CD4-positive, alpha-beta T cell (primary cell): ENCODE data around the gene COL20A1. TPM values are rescaled to one million over a fixed set of nuclear protein-coding genes. Genes with fewer than 3 reads are reported as not detected.

Experiments used
- ATAC-seq: fragments of 200-7000 bp; cut with Tn5 transposase; one replicate; pipeline ENCODE4 v1.10.0; 2022; ENCODE audit warnings: mild to moderate bottlenecking; ENCODE audit not compliant: poor library complexity
- CTCF ChIA-PET: fragments of 350-600 bp; sonication (Branson Sonifier 250); formaldehyde crosslinking; loops from one replicate; lab custom pipeline; 2021; ENCODE audit warnings: antibody characterized with exemption, inconsistent platforms; lab: Charles Lee
- POLR2A ChIA-PET: fragments of 350-600 bp; sonication (Branson Sonifier 250); formaldehyde crosslinking; loops from one replicate; lab custom pipeline; 2021; ENCODE audit warnings: antibody characterized with exemption, inconsistent platforms; lab: Charles Lee
- DNase-seq, 14 experiments: peaks; one replicate each; pipeline ENCODE4 v3.0.0-alpha.2; 2013 to 2020; ENCODE audit warnings: mixed read lengths in 2 of 14
- H3K27ac ChIP-seq, 2 donors: one replicate each; pipeline versions ENCODE4 v1.5.1 to v1.7.0; 2013; ENCODE audit warnings: low read length in 2 of 2, low read depth in 1 of 2, mild to moderate bottlenecking in 1 of 2
- H3K27me3 ChIP-seq, 2 experiments: 1 replicate in 1 of 2; 2 replicates in 1 of 2; pipeline versions ENCODE4 v1.6.1 to v1.7.0; 2013; ENCODE audit warnings: low read length in 2 of 2, control low read depth in 1 of 2, mild to moderate bottlenecking in 1 of 2, moderate library complexity in 1 of 2; ENCODE audit not compliant: insufficient read depth in 2 of 2, control insufficient read depth in 1 of 2
- H3K36me3 ChIP-seq: one replicate; pipeline ENCODE4 v1.6.1; 2013; ENCODE audit warnings: low read length, control low read depth; ENCODE audit not compliant: insufficient read depth
- H3K4me1 ChIP-seq: one replicate; pipeline ENCODE4 v1.6.1; 2013; ENCODE audit warnings: low read length, control low read depth; ENCODE audit not compliant: insufficient read depth
- H3K4me3 ChIP-seq: one replicate; pipeline ENCODE4 v1.5.1; 2013; ENCODE audit warnings: mild to moderate bottlenecking, low read length, moderate library complexity
- H3K9me3 ChIP-seq, 2 experiments: 1 replicate in 1 of 2; 2 replicates in 1 of 2; pipeline versions ENCODE4 v1.6.1 to v1.7.0; 2013; ENCODE audit warnings: low read length in 2 of 2, mild to moderate bottlenecking in 2 of 2, control low read depth in 1 of 2, moderate library complexity in 1 of 2; ENCODE audit not compliant: control insufficient read depth in 1 of 2, insufficient read depth in 1 of 2
- H3K27ac Mint-ChIP-seq: one replicate; pipeline ENCODE4 v1.8.0; 2020; ENCODE audit warnings: mixed read lengths
- H3K27me3 Mint-ChIP-seq: one replicate; pipeline ENCODE4 v1.8.0; 2021; ENCODE audit warnings: mixed read lengths
- H3K36me3 Mint-ChIP-seq: one replicate; pipeline ENCODE4 v1.8.0; 2021; ENCODE audit warnings: low read depth, mixed read lengths
- H3K4me1 Mint-ChIP-seq: one replicate; pipeline ENCODE4 v1.8.0; 2021; ENCODE audit warnings: low read depth, mixed read lengths
- H3K4me3 Mint-ChIP-seq: one replicate; pipeline ENCODE4 v1.8.0; 2020; ENCODE audit warnings: mild to moderate bottlenecking, mixed read lengths
- H3K9me3 Mint-ChIP-seq: one replicate; pipeline ENCODE4 v1.8.0; 2020; ENCODE audit warnings: mixed read lengths
- intact Hi-C, 2 experiments: fragments of 100-400 bp; cut with DNase I in 1 of 2; cut with micrococcal nuclease in 1 of 2; formaldehyde crosslinking; loops; one replicate each; pipeline versions ENCODE4 v1.15.1 to v1.9.0; 2023 to 2025; cut with DNase I, micrococcal nuclease
- total RNA-seq, 174 experiments: library from RNA in 2 of 174; stranded (reverse) in 2 of 174; gene quantifications; one replicate each; pipeline ENCODE4 v1.2.3 and lab custom pipeline; 2021 to 2026
- TF ChIP-seq, protein P1 (sequence below): fragments of 200-600 bp; IDR thresholded peaks from one replicate; pipeline ENCODE4 v1.8.0; 2022; ENCODE audit warnings: antibody characterized with exemption, mild to moderate bottlenecking

The COL20A1 gene
- total RNA-seq, 2 experiments from 2014 or later = 0.03 TPM; not detected in 1

DNA sequence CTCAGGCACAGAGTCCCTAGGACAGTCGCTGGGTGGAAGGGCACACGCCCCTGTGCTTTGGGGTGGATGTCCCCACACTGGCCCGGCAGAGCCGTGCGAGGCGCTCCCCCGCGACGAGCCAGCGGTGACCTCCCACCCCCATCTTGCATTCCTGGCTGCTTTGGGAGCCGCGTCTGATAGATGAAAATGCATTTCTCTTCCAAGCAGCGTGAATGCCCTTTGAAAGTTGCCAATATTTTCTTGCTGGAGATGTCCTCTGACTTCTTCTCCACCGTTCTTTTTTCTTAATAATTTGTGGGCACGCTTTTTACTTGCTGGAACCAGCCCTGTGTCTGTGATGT lies 29.9 kb downstream of the COL20A1 start:
- POLR2A ChIA-PET = no interaction called here
- TF ChIP-seq, protein P1, sequence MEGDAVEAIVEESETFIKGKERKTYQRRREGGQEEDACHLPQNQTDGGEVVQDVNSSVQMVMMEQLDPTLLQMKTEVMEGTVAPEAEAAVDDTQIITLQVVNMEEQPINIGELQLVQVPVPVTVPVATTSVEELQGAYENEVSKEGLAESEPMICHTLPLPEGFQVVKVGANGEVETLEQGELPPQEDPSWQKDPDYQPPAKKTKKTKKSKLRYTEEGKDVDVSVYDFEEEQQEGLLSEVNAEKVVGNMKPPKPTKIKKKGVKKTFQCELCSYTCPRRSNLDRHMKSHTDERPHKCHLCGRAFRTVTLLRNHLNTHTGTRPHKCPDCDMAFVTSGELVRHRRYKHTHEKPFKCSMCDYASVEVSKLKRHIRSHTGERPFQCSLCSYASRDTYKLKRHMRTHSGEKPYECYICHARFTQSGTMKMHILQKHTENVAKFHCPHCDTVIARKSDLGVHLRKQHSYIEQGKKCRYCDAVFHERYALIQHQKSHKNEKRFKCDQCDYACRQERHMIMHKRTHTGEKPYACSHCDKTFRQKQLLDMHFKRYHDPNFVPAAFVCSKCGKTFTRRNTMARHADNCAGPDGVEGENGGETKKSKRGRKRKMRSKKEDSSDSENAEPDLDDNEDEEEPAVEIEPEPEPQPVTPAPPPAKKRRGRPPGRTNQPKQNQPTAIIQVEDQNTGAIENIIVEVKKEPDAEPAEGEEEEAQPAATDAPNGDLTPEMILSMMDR = no peak
- CTCF ChIA-PET = no interaction called here

DNA sequence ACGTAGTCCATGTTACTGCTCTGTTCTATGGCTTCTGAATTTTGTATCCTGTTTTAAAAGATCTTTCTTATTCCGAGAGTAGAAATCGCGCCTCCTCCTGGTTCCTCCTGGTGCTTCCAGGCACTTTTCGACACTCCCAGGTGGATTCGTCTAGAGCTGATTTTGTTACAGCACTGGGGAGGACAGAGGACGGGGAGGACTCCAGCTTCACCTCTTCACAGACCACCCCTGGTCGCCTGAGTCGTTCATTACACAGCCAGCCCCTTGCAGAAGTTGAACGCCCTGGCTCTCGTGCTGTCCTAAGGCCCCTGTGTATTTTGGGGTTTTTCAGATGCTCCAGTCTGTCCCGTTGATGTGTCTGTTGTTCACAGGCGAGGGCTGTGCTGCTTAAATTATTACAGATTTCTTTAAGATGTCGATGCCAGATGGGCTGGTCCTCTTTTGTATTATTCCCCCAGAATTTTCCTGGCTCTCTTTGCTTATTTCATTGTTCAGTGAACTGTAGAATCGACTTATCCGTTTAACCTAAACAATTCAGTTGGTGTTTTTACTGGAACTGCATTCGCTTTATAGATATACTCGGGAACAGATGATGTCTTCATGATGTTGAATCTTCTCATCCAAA lies 30.5 kb downstream of the COL20A1 start:
- no peak overlapping the region for H3K4me3 Mint-ChIP-seq
- TF ChIP-seq, protein P1 = no peak
- H3K27me3 ChIP-seq = peaks cover 0 to 6% of the 10 kb centered on the region in 2 experiments
- no peak overlapping the region for H3K4me3 ChIP-seq
- CTCF ChIA-PET = no interaction called here
- H3K27ac Mint-ChIP-seq = no peak overlapping the region
- no peak for ATAC-seq
- H3K9me3 ChIP-seq = peaks cover 0 to 23% of the 10 kb centered on the region in 2 experiments
- no peak for DNase-seq
- H3K36me3 ChIP-seq = no peaks in the 10 kb centered on the region
- H3K4me1 ChIP-seq = peaks cover 20% of the 10 kb centered on the region
- no peaks in the 10 kb centered on the region for H3K36me3 Mint-ChIP-seq
- intact Hi-C loops = no loop called here
- H3K9me3 Mint-ChIP-seq = no peaks in the 10 kb centered on the region
- H3K27ac ChIP-seq = no peak overlapping the region
- peaks cover 4% of the 10 kb centered on the region for H3K4me1 Mint-ChIP-seq
- peaks cover 11% of the 10 kb centered on the region for H3K27me3 Mint-ChIP-seq
- POLR2A ChIA-PET = no interaction called here

More for the DNA sequence above, 29.9 kb downstream of the COL20A1 start:
- Mint-ChIP-seq H3K36me3 (no peaks in the 10 kb centered on the region), H3K27me3 (peaks cover 11% of the 10 kb centered on the region), H3K4me3 (no peak overlapping the region), H3K27ac (no peak overlapping the region), H3K4me1 (peaks cover 4% of the 10 kb centered on the region), H3K9me3 (no peaks in the 10 kb centered on the region)
- ATAC-seq = no peak
- Histone ChIP-seq H3K9me3 (peaks cover 0 to 23% of the 10 kb centered on the region in 2 experiments), H3K4me1 (peaks cover 20% of the 10 kb centered on the region), H3K27me3 (peaks cover 0 to 6% of the 10 kb centered on the region in 2 experiments), H3K4me3 (no peak overlapping the region), H3K36me3 (no peaks in the 10 kb centered on the region), H3K27ac (no peak overlapping the region)
- intact Hi-C loops = no loop called here
- DNase-seq = no peak

DNA sequence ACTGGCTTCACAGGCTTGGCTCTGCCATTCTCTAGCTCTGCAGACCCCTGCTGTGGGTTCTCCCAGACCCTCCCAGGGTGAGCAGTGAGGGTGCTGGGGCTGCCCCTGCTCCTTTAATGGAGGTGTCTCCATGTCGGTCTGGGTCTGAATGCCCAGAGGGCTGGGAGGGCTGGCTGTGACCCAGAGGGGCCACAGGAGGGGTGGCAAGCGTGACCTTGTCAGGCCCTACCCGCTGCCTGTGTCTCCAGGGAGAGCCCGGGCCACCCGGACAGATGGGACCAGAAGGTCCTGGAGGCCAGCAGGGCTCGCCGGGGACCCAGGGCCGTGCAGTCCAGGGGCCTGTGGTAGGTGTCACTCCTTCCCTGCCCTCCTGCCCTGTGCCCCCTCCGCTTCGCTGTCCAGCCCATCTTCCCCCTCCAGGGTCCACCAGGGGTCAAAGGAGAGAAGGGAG lies 32.1 kb downstream of the COL20A1 start:
- no peak for DNase-seq
- Mint-ChIP-seq H3K4me1 (peaks cover 4% of the 10 kb centered on the region), H3K4me3 (no peak overlapping the region), H3K36me3 (no peaks in the 10 kb centered on the region), H3K9me3 (no peaks in the 10 kb centered on the region), H3K27me3 (peaks cover 11% of the 10 kb centered on the region), H3K27ac (no peak overlapping the region)
- ChIA-PET CTCF (no interaction called here), POLR2A (no interaction called here)
- H3K27me3 ChIP-seq = peaks cover 0 to 6% of the 10 kb centered on the region in 2 experiments
- no peak overlapping the region for H3K4me3 ChIP-seq
- peaks cover 20% of the 10 kb centered on the region for H3K4me1 ChIP-seq
- intact Hi-C loops = no loop called here
- H3K9me3 ChIP-seq = peaks cover 0 to 33% of the 10 kb centered on the region in 2 experiments
- no peaks in the 10 kb centered on the region for H3K36me3 ChIP-seq
- H3K27ac ChIP-seq = no peak overlapping the region
- TF ChIP-seq, protein P1 = no peak
- ATAC-seq = no peak
